Panc1 (cell line): ENCODE results near the gene FZD4. TPM values are rescaled to one million over a fixed set of nuclear protein-coding genes. Genes with fewer than 3 reads are reported as not detected.

Source experiments
- ATAC-seq: fragments of 200-7000 bp; cut with Tn5 transposase; 2 replicates; pipeline ENCODE4 v1.9.1; 2020; ENCODE audit warnings: mild to moderate bottlenecking, moderate library complexity
- BruUV-seq: library from RNA; stranded (reverse); fragments of 400-500 nt; replicated peaks from 2 replicates; lab custom pipeline; 2021; lab: Mats Ljungman, UMichigan
- CTCF ChIA-PET: fragments of 300-600 bp; sonication (Branson Sonifier 250); formaldehyde crosslinking; loops from one replicate; lab custom pipeline; 2022; ENCODE audit warnings: antibody characterized with exemption; lab: Charles Lee
- POLR2A ChIA-PET: fragments of 300-600 bp; sonication (Branson Sonifier 250); formaldehyde crosslinking; loops from one replicate; lab custom pipeline; 2022; ENCODE audit warnings: antibody characterized with exemption; lab: Charles Lee
- DNase-seq: peaks from one replicate; pipeline ENCODE4 v3.0.0-alpha.2; 2010; ENCODE audit warnings: low read depth, low spot score
- H3K27ac ChIP-seq: 2 replicates; pipeline ENCODE4 v1.5.1; 2011; ENCODE audit warnings: mild to moderate bottlenecking, low read length, inconsistent platforms
- H3K27me3 ChIP-seq: fragments of 200-500 bp; sonication (Bioruptor generic); 2 replicates; pipeline ENCODE4 v1.6.0; 2014; ENCODE audit warnings: low read length, inconsistent platforms; ENCODE audit not compliant: control insufficient read depth, insufficient read depth
- H3K36me3 ChIP-seq: fragments of 200-500 bp; sonication (Bioruptor generic); 2 replicates; pipeline ENCODE4 v1.5.1; 2014; ENCODE audit warnings: inconsistent platforms, mild to moderate bottlenecking, low read length, moderate library complexity; ENCODE audit not compliant: control insufficient read depth, insufficient read depth
- H3K4me1 ChIP-seq: 2 replicates; pipeline ENCODE4 v1.5.1; 2011; ENCODE audit warnings: inconsistent platforms, mild to moderate bottlenecking, low read length, moderate library complexity; ENCODE audit not compliant: control insufficient read depth, insufficient read depth
- H3K4me3 ChIP-seq, 2 experiments: 2 replicates each; pipeline ENCODE4 v1.5.1; 2011 to 2012; ENCODE audit warnings: low read depth in 2 of 2, low read length in 2 of 2, mild to moderate bottlenecking in 2 of 2, inconsistent platforms in 1 of 2, moderate library complexity in 1 of 2
- H3K9me3 ChIP-seq: fragments of 200-500 bp; sonication (Bioruptor generic); 2 replicates; pipeline ENCODE4 v1.5.1; 2014; ENCODE audit warnings: low read depth, mild to moderate bottlenecking, inconsistent platforms, low read length, moderate library complexity; ENCODE audit not compliant: control insufficient read depth, insufficient read depth
- POLR2AphosphoS5 ChIP-seq: IDR thresholded peaks from 2 replicates; pipeline ENCODE4 v1.6.1; 2012; ENCODE audit warnings: mild to moderate bottlenecking, low read depth, low read length, moderate library complexity
- SIN3A ChIP-seq: IDR thresholded peaks from 2 replicates; pipeline ENCODE4 v1.6.1; 2012; ENCODE audit warnings: low read depth, mild to moderate bottlenecking, low read length, moderate library complexity, borderline replicate concordance; ENCODE audit not compliant: insufficient read depth
- TCF7L2 ChIP-seq: IDR thresholded peaks from 2 replicates; pipeline ENCODE4 v1.6.1; 2011; ENCODE audit warnings: mild to moderate bottlenecking, low read depth, low read length, inconsistent platforms
- in situ Hi-C: cut with HindIII; loops from 2 replicates; pipeline ENCODE4 v1.10.0; 2016; ENCODE audit warnings: low sequenced_read_pairs, low pct_unique_long_range_greater_than_20kb
- intact Hi-C: fragments of 100-400 bp; cut with micrococcal nuclease; formaldehyde crosslinking; loops from one replicate; pipeline ENCODE4 v1.10.0; 2022; ENCODE audit not compliant: unreplicated experiment
- total RNA-seq: library from RNA; stranded (reverse); gene quantifications from one replicate; pipeline ENCODE4 v1.2.1, GENCODE V29; 2021; ENCODE audit not compliant: unreplicated experiment
- TF ChIP-seq, protein P1 (sequence below), 2 experiments: IDR thresholded peaks; 2 replicates each; pipeline ENCODE4 v1.6.1; 2011 to 2012; ENCODE audit warnings: low read depth in 2 of 2, control low read depth in 1 of 2, low read length in 1 of 2, mild to moderate bottlenecking in 1 of 2, moderate library complexity in 1 of 2; ENCODE audit not compliant: insufficient read depth in 1 of 2
- TF ChIP-seq, protein P2 (sequence below): fragments of 450-650 bp; IDR thresholded peaks from 2 replicates; pipeline ENCODE4 v1.5.1; 2017; ENCODE audit warnings: mild to moderate bottlenecking

FZD4 gene
- total RNA-seq, 1 experiment from 2014 or later, result 11.1 TPM

DNA sequence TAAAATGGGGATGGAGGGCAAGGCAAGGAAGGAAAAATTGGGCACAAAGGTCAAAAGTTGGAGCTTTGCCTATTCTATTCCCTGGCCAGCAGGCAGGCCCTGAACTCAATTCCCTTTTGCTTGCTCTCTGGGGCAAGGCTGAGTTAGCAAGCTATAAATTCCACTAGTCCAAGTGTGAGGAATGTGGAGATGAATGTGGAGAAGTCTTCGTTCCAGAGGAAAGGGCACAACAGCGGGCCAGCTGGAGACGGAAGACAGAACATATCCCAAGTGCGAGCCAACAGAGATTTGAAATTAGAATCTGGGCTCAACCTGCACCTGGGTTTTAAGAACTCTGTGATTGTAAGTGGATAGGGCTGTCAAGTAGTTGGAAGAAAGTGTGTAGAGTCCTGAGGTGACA is 29.5 kb upstream of the FZD4 start:
- Histone ChIP-seq H3K36me3 (no peaks in the 10 kb centered on the region), H3K9me3 (no peaks in the 10 kb centered on the region), H3K27ac (no peak overlapping the region), H3K4me1 (peaks cover 3% of the 10 kb centered on the region; the same call in 1 of the 2 replicates), H3K27me3 (no peaks in the 10 kb centered on the region), H3K4me3 (no peak overlapping the region)
- ChIA-PET CTCF (interaction anchor here (0.5 kb wide), 1 partner anchor 899 kb away, joined by 8 read pairs; no protein-coding TSS in a partner anchor), POLR2A (no interaction called here)
- in situ Hi-C loops (no loop called here), intact Hi-C loops (loop anchor here (10.0 kb wide), 1 partner anchor 60 kb away; no protein-coding TSS in a partner anchor)
- TF ChIP-seq SIN3A (no peak), TCF7L2 (no peak), POLR2AphosphoS5 (no peak)
- TF ChIP-seq, protein P1, sequence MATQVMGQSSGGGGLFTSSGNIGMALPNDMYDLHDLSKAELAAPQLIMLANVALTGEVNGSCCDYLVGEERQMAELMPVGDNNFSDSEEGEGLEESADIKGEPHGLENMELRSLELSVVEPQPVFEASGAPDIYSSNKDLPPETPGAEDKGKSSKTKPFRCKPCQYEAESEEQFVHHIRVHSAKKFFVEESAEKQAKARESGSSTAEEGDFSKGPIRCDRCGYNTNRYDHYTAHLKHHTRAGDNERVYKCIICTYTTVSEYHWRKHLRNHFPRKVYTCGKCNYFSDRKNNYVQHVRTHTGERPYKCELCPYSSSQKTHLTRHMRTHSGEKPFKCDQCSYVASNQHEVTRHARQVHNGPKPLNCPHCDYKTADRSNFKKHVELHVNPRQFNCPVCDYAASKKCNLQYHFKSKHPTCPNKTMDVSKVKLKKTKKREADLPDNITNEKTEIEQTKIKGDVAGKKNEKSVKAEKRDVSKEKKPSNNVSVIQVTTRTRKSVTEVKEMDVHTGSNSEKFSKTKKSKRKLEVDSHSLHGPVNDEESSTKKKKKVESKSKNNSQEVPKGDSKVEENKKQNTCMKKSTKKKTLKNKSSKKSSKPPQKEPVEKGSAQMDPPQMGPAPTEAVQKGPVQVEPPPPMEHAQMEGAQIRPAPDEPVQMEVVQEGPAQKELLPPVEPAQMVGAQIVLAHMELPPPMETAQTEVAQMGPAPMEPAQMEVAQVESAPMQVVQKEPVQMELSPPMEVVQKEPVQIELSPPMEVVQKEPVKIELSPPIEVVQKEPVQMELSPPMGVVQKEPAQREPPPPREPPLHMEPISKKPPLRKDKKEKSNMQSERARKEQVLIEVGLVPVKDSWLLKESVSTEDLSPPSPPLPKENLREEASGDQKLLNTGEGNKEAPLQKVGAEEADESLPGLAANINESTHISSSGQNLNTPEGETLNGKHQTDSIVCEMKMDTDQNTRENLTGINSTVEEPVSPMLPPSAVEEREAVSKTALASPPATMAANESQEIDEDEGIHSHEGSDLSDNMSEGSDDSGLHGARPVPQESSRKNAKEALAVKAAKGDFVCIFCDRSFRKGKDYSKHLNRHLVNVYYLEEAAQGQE (IDR thresholded peaks at IDR 0.05; ENCODE audit: insufficient read depth in 1 of 2, low read depth in 2 of 2, low read length in 1 of 2), result no peak
- TF ChIP-seq, protein P2, sequence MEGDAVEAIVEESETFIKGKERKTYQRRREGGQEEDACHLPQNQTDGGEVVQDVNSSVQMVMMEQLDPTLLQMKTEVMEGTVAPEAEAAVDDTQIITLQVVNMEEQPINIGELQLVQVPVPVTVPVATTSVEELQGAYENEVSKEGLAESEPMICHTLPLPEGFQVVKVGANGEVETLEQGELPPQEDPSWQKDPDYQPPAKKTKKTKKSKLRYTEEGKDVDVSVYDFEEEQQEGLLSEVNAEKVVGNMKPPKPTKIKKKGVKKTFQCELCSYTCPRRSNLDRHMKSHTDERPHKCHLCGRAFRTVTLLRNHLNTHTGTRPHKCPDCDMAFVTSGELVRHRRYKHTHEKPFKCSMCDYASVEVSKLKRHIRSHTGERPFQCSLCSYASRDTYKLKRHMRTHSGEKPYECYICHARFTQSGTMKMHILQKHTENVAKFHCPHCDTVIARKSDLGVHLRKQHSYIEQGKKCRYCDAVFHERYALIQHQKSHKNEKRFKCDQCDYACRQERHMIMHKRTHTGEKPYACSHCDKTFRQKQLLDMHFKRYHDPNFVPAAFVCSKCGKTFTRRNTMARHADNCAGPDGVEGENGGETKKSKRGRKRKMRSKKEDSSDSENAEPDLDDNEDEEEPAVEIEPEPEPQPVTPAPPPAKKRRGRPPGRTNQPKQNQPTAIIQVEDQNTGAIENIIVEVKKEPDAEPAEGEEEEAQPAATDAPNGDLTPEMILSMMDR, result no peak
- BruUV-seq, result no TSS peak
- DNase-seq (no peak), ATAC-seq (no peak)

DNA sequence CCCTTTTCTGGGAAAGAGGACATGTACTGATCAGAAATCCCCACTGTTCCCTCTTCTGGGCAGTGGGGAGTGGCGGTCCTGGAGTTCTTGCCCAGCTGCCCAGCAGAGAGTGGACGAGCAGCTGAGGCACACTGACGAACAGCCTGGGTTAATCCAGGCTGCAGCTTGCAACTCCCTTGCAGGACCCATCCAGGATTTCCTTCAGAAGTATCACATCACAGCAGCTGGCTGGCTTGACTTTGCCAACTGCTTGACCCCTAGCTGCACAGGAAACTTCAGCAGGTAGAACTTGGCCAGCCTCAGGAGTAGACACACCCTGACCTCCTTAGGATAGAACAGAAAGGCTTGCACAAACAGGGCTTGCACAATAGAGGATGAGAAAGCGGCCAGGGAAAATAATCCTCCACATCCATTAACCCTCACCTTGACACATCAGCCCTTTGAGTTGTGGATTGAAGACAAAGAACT is 27.9 kb upstream of the FZD4 start:
- ATAC-seq, result no peak
- H3K4me3 ChIP-seq, result no peak overlapping the region
- ChIA-PET POLR2A (no interaction called here), CTCF (interaction anchor here (1.0 kb wide), 1 partner anchor 44 kb away, joined by 4 read pairs; no protein-coding TSS in a partner anchor)
- no peaks in the 10 kb centered on the region for H3K36me3 ChIP-seq
- BruUV-seq, result no TSS peak
- no peak for DNase-seq
- in situ Hi-C loops, result no loop called here
- H3K9me3 ChIP-seq, result no peaks in the 10 kb centered on the region
- H3K27ac ChIP-seq, result no peak overlapping the region
- no peaks in the 10 kb centered on the region for H3K4me1 ChIP-seq
- no peaks in the 10 kb centered on the region for H3K27me3 ChIP-seq
- intact Hi-C loops, result loop anchor here (10.0 kb wide), 1 partner anchor 58 kb away; no protein-coding TSS in a partner anchor
- no peak for TF ChIP-seq POLR2AphosphoS5
- TF ChIP-seq, protein P1 (IDR thresholded peaks at IDR 0.05; ENCODE audit: insufficient read depth in 1 of 2, low read depth in 2 of 2, low read length in 1 of 2), result no peak
- TF ChIP-seq SIN3A, result no peak
- TF ChIP-seq, protein P2, result no peak
- no peak for TF ChIP-seq TCF7L2
